Astrocyte (in vitro differentiated cells and primary cell): ENCODE results near the gene FBXO17.

Experiments
- CTCF ChIP-seq: IDR thresholded peaks from 2 replicates; pipeline ENCODE4 v1.5.1; 2011; ENCODE audit warnings: low read depth, mild to moderate bottlenecking, inconsistent platforms, low read length, moderate library complexity; ENCODE audit not compliant: insufficient read depth
- EZH2 ChIP-seq: IDR thresholded peaks from 2 replicates; pipeline ENCODE4 v1.6.1; 2012; ENCODE audit warnings: mild to moderate bottlenecking, low read length, inconsistent platforms; ENCODE audit not compliant: insufficient read depth

DNA sequence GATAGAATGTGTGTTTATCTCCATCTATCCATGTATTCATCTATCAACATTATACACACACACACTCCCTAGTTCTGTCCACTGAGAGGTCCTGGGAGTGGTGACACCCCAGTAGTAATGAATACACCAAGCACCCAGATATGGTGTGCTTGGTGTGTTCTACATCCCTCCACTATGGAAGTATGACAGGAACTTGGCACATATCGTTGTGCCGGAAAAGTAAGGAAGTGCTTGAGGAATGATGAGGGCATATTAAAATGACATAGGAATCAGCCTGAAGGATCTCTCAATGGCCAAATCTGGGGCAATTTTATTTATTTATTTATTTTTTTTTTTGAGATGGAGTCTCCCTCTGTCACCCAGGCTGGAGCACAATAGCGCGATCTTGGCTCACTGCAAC, 28.3 kb upstream of the FBXO17 start:
- TF ChIP-seq EZH2: no peak
- TF ChIP-seq CTCF: no peak
